Fibroblast of lung (primary cell): Measurements from ENCODE around the gene ZNF526. TPM values are rescaled to one million over a fixed set of nuclear protein-coding genes. Genes with fewer than 3 reads are reported as not detected.
A peak's percentile ranks its signal among the peaks of the same experiment; 100 is the strongest.

Experiments
- DNase-seq, 2 donors: peaks; one replicate each; pipeline versions ENCODE4 v3.0.0 to v3.0.0-alpha.2; 2010; ENCODE audit warnings: low read depth in 2 of 2
- H2AFZ ChIP-seq: 2 replicates; pipeline ENCODE4 v1.5.1; 2012; ENCODE audit warnings: low read length, control low read depth, inconsistent platforms
- H3K27ac ChIP-seq: 2 replicates; pipeline ENCODE4 v1.5.1; 2011; ENCODE audit warnings: low read length, control low read depth; ENCODE audit not compliant: insufficient read depth
- H3K27me3 ChIP-seq: 2 replicates; pipeline ENCODE4 v1.5.1; 2011; ENCODE audit warnings: mild to moderate bottlenecking, low read length; ENCODE audit not compliant: control insufficient read depth, insufficient read depth
- H3K36me3 ChIP-seq: 2 replicates; pipeline ENCODE4 v1.5.1; 2011; ENCODE audit warnings: low read length; ENCODE audit not compliant: control insufficient read depth, insufficient read depth
- H3K4me1 ChIP-seq: 2 replicates; pipeline ENCODE4 v1.5.1; 2011; ENCODE audit warnings: low read length; ENCODE audit not compliant: control insufficient read depth, insufficient read depth; ENCODE audit errors: extremely low read depth
- H3K4me2 ChIP-seq: 2 replicates; pipeline ENCODE4 v1.5.1; 2011; ENCODE audit warnings: low read length, control low read depth; ENCODE audit not compliant: insufficient read depth; ENCODE audit errors: extremely low read depth
- H3K4me3 ChIP-seq, 4 experiments: fragments of 200-600 bp in 1 of 4; sonication (generic) in 1 of 4; replicated peaks in 1 of 4; 2 replicates each; pipeline ENCODE4 v1.5.1; 2011 to 2016; ENCODE audit warnings: low read length in 4 of 4, low read depth in 3 of 4, mild to moderate bottlenecking in 3 of 4, control low read depth in 2 of 4, inconsistent platforms in 1 of 4, mixed read lengths in 1 of 4; ENCODE audit not compliant: insufficient read depth in 1 of 4; ENCODE audit errors: control extremely low read depth in 1 of 4
- H3K79me2 ChIP-seq: 2 replicates; pipeline ENCODE4 v1.5.1; 2012; ENCODE audit warnings: mild to moderate bottlenecking, low read length, inconsistent platforms; ENCODE audit not compliant: control insufficient read depth, insufficient read depth
- H3K9ac ChIP-seq: 2 replicates; pipeline ENCODE4 v1.5.1; 2011; ENCODE audit warnings: mild to moderate bottlenecking, low read length, control low read depth; ENCODE audit not compliant: insufficient read depth
- H3K9me3 ChIP-seq: 2 replicates; pipeline ENCODE4 v1.5.1; 2012; ENCODE audit warnings: low read depth, low read length; ENCODE audit not compliant: control insufficient read depth, insufficient read depth
- H4K20me1 ChIP-seq: 2 replicates; pipeline ENCODE4 v1.5.1; 2011; ENCODE audit warnings: low read length; ENCODE audit not compliant: control insufficient read depth, insufficient read depth; ENCODE audit errors: extremely low read depth
- CTCF ChIP-seq, 2 donors: IDR thresholded peaks in 1 of 2; conservative IDR thresholded peaks in 1 of 2; 1 replicate in 1 of 2; 2 replicates in 1 of 2; pipeline ENCODE4 v1.5.1; 2011 to 2012; ENCODE audit warnings: low read length in 2 of 2, control low read depth in 1 of 2, inconsistent platforms in 1 of 2, low read depth in 1 of 2, mild to moderate bottlenecking in 1 of 2
- EZH2 ChIP-seq: IDR thresholded peaks from 2 replicates; pipeline ENCODE4 v1.5.1; 2012; ENCODE audit warnings: low read length, control low read depth, mild to moderate bottlenecking; ENCODE audit errors: missing control alignments
- polyA plus RNA-seq, 2 donors: library from polyadenylated mRNA; depleted of rRNA in 1 of 2; stranded (reverse) in 1 of 2; unstranded in 1 of 2; fragments of >200 nt; gene quantifications; 2 replicates each; pipeline ENCODE4 v1.2.1, GENCODE V29; 2011 to 2012; ENCODE audit warnings: missing spikeins in 1 of 2
- total RNA-seq: library from RNA; depleted of rRNA; stranded (reverse); fragments of >200 nt; gene quantifications from 2 replicates; pipeline ENCODE4 v1.2.1, GENCODE V29; 2014

The ZNF526 gene
- total and polyA plus RNA-seq, 2 donors (not counting 1 experiment from before 2014, with no cell fraction given) = 5.9 to 7.8 TPM

DNA sequence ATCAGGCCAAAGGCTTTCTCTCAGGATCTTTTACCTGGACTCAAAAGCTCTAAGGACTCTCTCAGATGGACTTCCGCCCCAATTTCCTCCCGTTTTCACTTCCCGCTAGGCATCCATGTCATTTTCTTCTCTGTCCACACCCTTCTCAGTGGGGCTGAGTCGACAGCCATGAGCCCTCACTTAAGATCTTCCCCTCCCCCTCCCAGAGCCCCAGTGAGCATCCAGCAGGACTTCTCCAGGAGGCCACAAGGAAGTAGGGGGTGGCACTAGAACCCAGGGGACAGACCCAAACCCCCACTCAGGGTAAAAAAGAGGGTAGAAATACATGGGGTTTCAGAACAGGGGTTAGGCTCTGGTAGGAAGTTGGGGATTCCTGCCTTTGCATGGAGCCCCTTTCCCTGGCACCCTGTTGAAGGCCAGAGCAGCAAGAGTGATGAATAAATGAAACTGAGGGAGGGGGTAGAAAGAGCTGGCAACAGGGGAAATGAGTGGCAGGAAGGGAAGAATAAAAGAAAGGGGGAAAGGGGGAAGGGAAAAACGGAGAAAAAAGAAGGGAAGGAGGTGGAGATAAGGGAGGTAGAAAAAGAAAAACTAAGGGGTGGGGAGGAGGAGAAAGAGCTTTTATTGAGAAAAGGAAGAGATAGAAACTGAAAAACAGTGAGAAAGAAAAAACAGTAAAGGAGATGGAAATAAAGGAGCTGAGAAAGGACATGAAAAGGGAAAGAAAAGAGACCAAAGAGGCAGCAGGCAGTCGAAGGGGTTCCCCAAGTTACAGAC is 45.0 kb upstream of the ZNF526 start:
- Histone ChIP-seq H3K79me2 (no peaks in the 10 kb centered on the region), H3K4me3 (no peak overlapping the region), H2AFZ (no peak overlapping the region), H3K4me2 (peak overlapping the region; percentile 95), H3K4me1 (peaks cover 2% of the 10 kb centered on the region), H4K20me1 (no peaks in the 10 kb centered on the region), H3K27ac (no peak overlapping the region), H3K9me3 (no peaks in the 10 kb centered on the region), H3K27me3 (peaks cover 55% of the 10 kb centered on the region), H3K36me3 (no peaks in the 10 kb centered on the region), H3K9ac (no peak overlapping the region)
- TF ChIP-seq EZH2 = no peak
- DNase-seq = no peak

- DNase-seq = peak; percentile 19 to 31
- no peaks in the 10 kb centered on the region for H3K79me2 ChIP-seq
- H3K4me1 ChIP-seq = peaks cover 2% of the 10 kb centered on the region
- H3K4me3 ChIP-seq = peak overlapping the region; percentile 48 to 63 (median 54)
- no peaks in the 10 kb centered on the region for H3K36me3 ChIP-seq
- no peak overlapping the region for H3K9ac ChIP-seq
- peak overlapping the region; percentile 75 for H2AFZ ChIP-seq
- no peaks in the 10 kb centered on the region for H3K9me3 ChIP-seq
- no peak overlapping the region for H3K27ac ChIP-seq
- TF ChIP-seq EZH2 (peak; percentile 68), CTCF (conservative IDR thresholded peaks at IDR 0.05 in 1 of 2, IDR thresholded peaks at IDR 0.05 in 1 of 2; ENCODE audit: low read depth in 1 of 2, low read length in 2 of 2) (no peak)
- H4K20me1 ChIP-seq = no peaks in the 10 kb centered on the region
- peaks cover 61% of the 10 kb centered on the region for H3K27me3 ChIP-seq
- H3K4me2 ChIP-seq = peak overlapping the region; percentile 95
Measured at GRCh38 chr19:42175952-42176648, 44.0 kb upstream of the ZNF526 start.

GRCh38 chr19:42176649-42176989 is 43.5 kb upstream of the ZNF526 start:
- Histone ChIP-seq H4K20me1 (no peaks in the 10 kb centered on the region), H3K27me3 (peaks cover 61% of the 10 kb centered on the region), H3K79me2 (no peaks in the 10 kb centered on the region), H3K9me3 (no peaks in the 10 kb centered on the region), H3K4me3 (peak overlapping the region; percentile 48 to 63 (median 54)), H3K9ac (no peak overlapping the region), H3K27ac (no peak overlapping the region), H2AFZ (peak overlapping the region; percentile 75), H3K4me1 (peaks cover 2% of the 10 kb centered on the region), H3K4me2 (peak overlapping the region; percentile 95), H3K36me3 (no peaks in the 10 kb centered on the region)
- TF ChIP-seq EZH2 (no peak), CTCF (conservative IDR thresholded peaks at IDR 0.05 in 1 of 2, IDR thresholded peaks at IDR 0.05 in 1 of 2; ENCODE audit: low read depth in 1 of 2, low read length in 2 of 2) (no peak)
- no peak for DNase-seq
